ENCODE measurements around the gene GLS. TPM values are rescaled to one million over a fixed set of nuclear protein-coding genes. Genes with fewer than 3 reads are reported as not detected.

The GLS gene
- total and polyA plus RNA-seq, 2 donors (not counting 3 experiments of a cell fraction or from before 2014, with no cell fraction given), result 49.0 to 183 TPM

DNA sequence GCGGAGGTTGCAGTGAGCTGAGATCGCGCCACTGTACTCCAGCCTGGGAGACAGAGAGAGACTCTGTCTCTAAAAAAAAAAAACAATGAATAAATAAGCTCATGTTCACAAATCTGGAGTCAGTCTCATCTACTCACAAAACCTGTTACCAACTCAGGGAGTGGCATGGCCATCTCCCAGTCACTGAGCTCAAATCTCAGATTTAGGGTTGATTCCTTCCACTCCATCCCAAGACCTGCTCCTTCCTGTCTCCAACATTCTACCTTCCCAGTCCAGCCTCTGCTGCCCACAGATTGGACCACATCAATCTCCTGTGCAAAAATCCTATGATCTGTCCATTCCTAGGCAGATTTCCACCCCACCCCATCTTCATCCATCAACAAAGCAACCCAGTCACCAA is 131.7 kb downstream of the GLS start:
- FAIRE-seq (no peak), DNase-seq (ENCODE audit: low read depth, low spot score) (no peak)
- H3K27me3 ChIP-seq (ENCODE audit: control insufficient read depth in 2 of 2, insufficient read depth in 2 of 2, low read length in 2 of 2), result no peaks in the 10 kb centered on the region
- dilution Hi-C loops (cut with MboI; ENCODE audit: extremely low pct_ligation_motif_present, low sequenced_read_pairs), result no loop called here
- peaks cover 16% of the 10 kb centered on the region for H3K4me1 ChIP-seq (ENCODE audit: control insufficient read depth, extremely low read depth, insufficient read depth, low read length)
- H3K9me1 ChIP-seq (replicated peaks; ENCODE audit: control insufficient read depth, extremely low read depth, insufficient read depth, low read length), result no peaks in the 10 kb centered on the region
- ChIA-PET POLR2A (no interaction called here), CTCF (interaction anchor here (0.9 to 1.3 kb wide), 3 partner anchors 14 to 67 kb away, joined by 3 to 4 read pairs (median 3); no protein-coding TSS in a partner anchor)
- H3K4me2 ChIP-seq (ENCODE audit: insufficient read depth, low read length), result peak overlapping the region; percentile 90
- intact Hi-C loops (cut with micrococcal nuclease), result loop anchor here (5.0 kb wide), 1 partner anchor 65 kb away; no protein-coding TSS in a partner anchor
- H3K9ac ChIP-seq (replicated peaks; ENCODE audit: extremely low read depth, insufficient read depth, low read length), result no peak overlapping the region
- no peak overlapping the region for H3K27ac ChIP-seq (ENCODE audit: insufficient read depth, low read depth, low read length)
- H4K20me1 ChIP-seq (replicated peaks; ENCODE audit: control insufficient read depth, extremely low read depth, insufficient read depth, low read length), result no peaks in the 10 kb centered on the region
- H3K4me3 ChIP-seq (replicated peaks in 1 of 3; ENCODE audit: insufficient read depth in 1 of 3, low read depth in 1 of 3, low read length in 3 of 3), result peak overlapping the region in 2 of 3 experiments; percentile 78 to 94
- no peak overlapping the region for H2AFZ ChIP-seq (ENCODE audit: low read depth, low read length)
- peaks cover 21% of the 10 kb centered on the region for H3K79me2 ChIP-seq (ENCODE audit: control insufficient read depth, insufficient read depth, low read length)
- TF ChIP-seq JUN (IDR thresholded peaks at IDR 0.05; ENCODE audit: borderline replicate concordance, insufficient read depth, insufficient read length, low read depth) (no peak), EZH2 (IDR thresholded peaks at IDR 0.05; ENCODE audit: borderline replicate concordance, low read depth, low read length, severe bottlenecking) (no peak), CTCF (IDR thresholded peaks at IDR 0.05; ENCODE audit: extremely low read depth in 1 of 2, insufficient read depth in 1 of 2, low read depth in 1 of 2, low read length in 2 of 2) (no peak), FOS (IDR thresholded peaks at IDR 0.05; ENCODE audit: borderline replicate concordance, insufficient read depth, low read length) (no peak), GATA2 (IDR thresholded peaks at IDR 0.05; ENCODE audit: insufficient read depth, insufficient read length, low read depth, low read length) (no peak), MYC (IDR thresholded peaks at IDR 0.05; ENCODE audit: low read depth, low read length) (no peak), MAX (IDR thresholded peaks at IDR 0.05; ENCODE audit: insufficient read depth, insufficient read length) (no peak), POLR2A (IDR thresholded peaks at IDR 0.05; ENCODE audit: low read depth, low read length) (no peak), POLR2AphosphoS5 (IDR thresholded peaks at IDR 0.05; ENCODE audit: insufficient read depth, low read depth, low read length) (no peak)
- no TSS peak for BruUV-seq (replicated peaks)
- H3K9me3 ChIP-seq (replicated peaks; ENCODE audit: control insufficient read depth, insufficient read depth, low read length), result no peaks in the 10 kb centered on the region
- H3K36me3 ChIP-seq (ENCODE audit: control insufficient read depth in 2 of 2, extremely low read depth in 1 of 2, insufficient read depth in 2 of 2, low read length in 2 of 2), result peaks cover 2 to 3% of the 10 kb centered on the region in 2 experiments

Measured in endothelial cell of umbilical vein (primary cell).